Panc1 (cell line): Measurements from ENCODE around the gene CHI3L1.

Experiments
- POLR2AphosphoS5 ChIP-seq: IDR thresholded peaks from 2 replicates; pipeline ENCODE4 v1.6.1; 2012; ENCODE audit warnings: mild to moderate bottlenecking, low read depth, low read length, moderate library complexity
- SIN3A ChIP-seq: IDR thresholded peaks from 2 replicates; pipeline ENCODE4 v1.6.1; 2012; ENCODE audit warnings: low read depth, mild to moderate bottlenecking, low read length, moderate library complexity, borderline replicate concordance; ENCODE audit not compliant: insufficient read depth
- TF ChIP-seq, protein P1 (sequence below): fragments of 450-650 bp; IDR thresholded peaks from 2 replicates; pipeline ENCODE4 v1.5.1; 2017; ENCODE audit warnings: mild to moderate bottlenecking

- TF ChIP-seq, protein P1, sequence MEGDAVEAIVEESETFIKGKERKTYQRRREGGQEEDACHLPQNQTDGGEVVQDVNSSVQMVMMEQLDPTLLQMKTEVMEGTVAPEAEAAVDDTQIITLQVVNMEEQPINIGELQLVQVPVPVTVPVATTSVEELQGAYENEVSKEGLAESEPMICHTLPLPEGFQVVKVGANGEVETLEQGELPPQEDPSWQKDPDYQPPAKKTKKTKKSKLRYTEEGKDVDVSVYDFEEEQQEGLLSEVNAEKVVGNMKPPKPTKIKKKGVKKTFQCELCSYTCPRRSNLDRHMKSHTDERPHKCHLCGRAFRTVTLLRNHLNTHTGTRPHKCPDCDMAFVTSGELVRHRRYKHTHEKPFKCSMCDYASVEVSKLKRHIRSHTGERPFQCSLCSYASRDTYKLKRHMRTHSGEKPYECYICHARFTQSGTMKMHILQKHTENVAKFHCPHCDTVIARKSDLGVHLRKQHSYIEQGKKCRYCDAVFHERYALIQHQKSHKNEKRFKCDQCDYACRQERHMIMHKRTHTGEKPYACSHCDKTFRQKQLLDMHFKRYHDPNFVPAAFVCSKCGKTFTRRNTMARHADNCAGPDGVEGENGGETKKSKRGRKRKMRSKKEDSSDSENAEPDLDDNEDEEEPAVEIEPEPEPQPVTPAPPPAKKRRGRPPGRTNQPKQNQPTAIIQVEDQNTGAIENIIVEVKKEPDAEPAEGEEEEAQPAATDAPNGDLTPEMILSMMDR: no peak
- TF ChIP-seq SIN3A: no peak
- no peak for TF ChIP-seq POLR2AphosphoS5
Observed at GRCh38 chr1:203177036-203177405, 9.5 kb downstream of the CHI3L1 start.
